ENCODE results near the gene OR8D2.

- TF ChIP-seq CTCF (IDR thresholded peaks at IDR 0.05) (no peak), POLR2AphosphoS5 (IDR thresholded peaks at IDR 0.05) (no peak), EP300 (IDR thresholded peaks at IDR 0.05; ENCODE audit: low read depth) (no peak)
Measured at GRCh38 chr11:124285610-124286344, 34.2 kb downstream of the OR8D2 start.
